22Rv1 (cell line): ENCODE measurements around the gene EIF2S3.
"Not testable (repeated sequence)": the region's sequence is repeated elsewhere in the genome, so short reads cannot be mapped to it uniquely, and the experiment has no call there.

ENCODE experiments used
- H3K27ac ChIP-seq: fragments of 450-650 bp; 2 replicates; pipeline ENCODE4 v1.5.1; 2017
- CTCF ChIP-seq: fragments of 450-650 bp; IDR thresholded peaks from 2 replicates; pipeline ENCODE4 v1.5.1; 2017; ENCODE audit warnings: mild to moderate bottlenecking
- ZFX ChIP-seq: fragments of 450-650 bp; IDR thresholded peaks from 2 replicates; pipeline ENCODE4 v1.6.1; 2017; ENCODE audit warnings: antibody characterized with exemption, borderline replicate concordance

Gene EIF2S3

DNA sequence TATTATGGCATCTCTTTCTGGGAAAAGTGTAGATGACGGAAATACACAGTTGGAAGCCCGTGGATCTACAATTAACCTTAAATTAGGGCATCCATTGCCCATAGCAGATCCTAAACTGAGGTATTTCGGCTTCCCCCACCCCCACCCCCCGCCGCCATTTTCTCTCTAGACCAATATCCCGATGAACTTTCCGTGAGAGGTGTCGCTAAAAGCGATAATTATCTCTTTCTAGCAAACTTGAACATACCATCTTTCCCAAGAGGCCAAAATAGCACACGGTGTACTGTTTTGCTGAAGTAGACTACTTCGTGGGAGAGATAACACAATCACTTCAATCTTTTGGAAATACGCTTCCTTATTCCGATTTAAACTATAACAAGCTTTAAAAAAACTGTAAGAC is 28.3 kb upstream of the EIF2S3 start:
- TF ChIP-seq CTCF (no peak), ZFX (no peak)
- H3K27ac ChIP-seq, result peak overlapping the region; percentile 73

GRCh38 chrX:24027086-24027485 is 27.7 kb upstream of the EIF2S3 start, which contains the start of gene KLHL15:
TSS of gene KLHL15 (minus strand) at chrX:24027186. CDS start at chrX:24006693, 20,493 bp downstream.
- peak within 1 kb of the TSS; percentile 73 for H3K27ac ChIP-seq
- TF ChIP-seq ZFX (no peak), CTCF (no peak)

- no peak overlapping the region for H3K27ac ChIP-seq
- no peak for TF ChIP-seq CTCF
Measured at GRCh38 chrX:24027985-24028384, 26.8 kb upstream of the EIF2S3 start.

DNA sequence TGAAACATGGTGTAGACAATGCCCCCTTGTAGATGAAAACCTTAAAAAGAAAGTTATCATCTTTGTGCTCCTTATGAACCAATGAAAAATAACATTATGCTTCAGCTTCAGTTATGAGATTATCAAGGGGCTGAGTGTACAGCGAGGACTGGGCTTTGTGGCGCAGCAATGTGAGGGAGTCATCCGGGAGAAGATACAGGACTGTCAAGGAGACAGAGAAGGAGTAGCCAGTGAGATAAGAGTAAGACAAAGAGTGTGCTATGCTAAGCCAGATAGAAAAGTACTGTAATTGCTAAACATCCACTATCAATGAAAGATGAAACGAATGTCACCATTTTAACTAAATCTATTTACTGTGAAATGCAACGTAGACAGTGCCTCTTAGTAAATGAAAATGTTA is 24.2 kb upstream of the EIF2S3 start:
- no peak for TF ChIP-seq ZFX
- no peak for TF ChIP-seq CTCF
- no peak overlapping the region for H3K27ac ChIP-seq

DNA sequence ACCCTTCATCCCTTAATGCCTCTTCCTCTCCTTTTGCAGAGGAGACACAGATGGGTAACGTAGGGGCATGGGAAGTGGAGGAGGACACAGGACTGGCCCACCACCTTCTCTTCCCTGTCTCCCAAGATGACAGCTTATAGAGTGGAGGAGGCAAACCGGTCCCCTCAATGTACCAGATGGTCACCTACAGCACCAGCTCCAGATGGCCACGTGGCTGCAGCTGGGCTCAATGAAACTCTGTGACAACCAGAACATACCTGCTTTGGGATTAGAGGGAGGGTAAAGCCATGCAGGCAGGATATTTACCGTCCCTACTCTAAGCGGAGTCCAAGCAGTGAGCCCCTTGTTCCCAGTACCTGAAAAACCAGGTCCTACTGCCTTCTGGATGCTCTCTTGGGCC is 20.3 kb upstream of the EIF2S3 start:
- H3K27ac ChIP-seq, result no peak overlapping the region
- no peak for TF ChIP-seq ZFX
- no peak for TF ChIP-seq CTCF

GRCh38 chrX:24037729-24038128 is 17.0 kb upstream of the EIF2S3 start:
- H3K27ac ChIP-seq, result no peak overlapping the region
- TF ChIP-seq ZFX, result no peak
- TF ChIP-seq CTCF, result no peak

DNA sequence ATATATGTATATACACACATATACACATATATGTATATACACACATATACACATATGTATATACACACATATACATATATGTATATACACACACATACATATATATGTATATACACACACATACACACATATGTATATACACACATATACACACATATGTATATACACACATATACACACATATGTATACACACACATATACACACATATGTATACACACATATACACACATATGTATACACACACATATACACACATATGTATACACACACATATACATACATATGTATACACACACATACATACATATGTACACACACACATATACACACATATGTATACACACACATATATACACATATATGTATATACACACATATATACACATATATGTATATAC is 8.7 kb upstream of the EIF2S3 start:
- H3K27ac ChIP-seq, result not testable (repeated sequence)

DNA sequence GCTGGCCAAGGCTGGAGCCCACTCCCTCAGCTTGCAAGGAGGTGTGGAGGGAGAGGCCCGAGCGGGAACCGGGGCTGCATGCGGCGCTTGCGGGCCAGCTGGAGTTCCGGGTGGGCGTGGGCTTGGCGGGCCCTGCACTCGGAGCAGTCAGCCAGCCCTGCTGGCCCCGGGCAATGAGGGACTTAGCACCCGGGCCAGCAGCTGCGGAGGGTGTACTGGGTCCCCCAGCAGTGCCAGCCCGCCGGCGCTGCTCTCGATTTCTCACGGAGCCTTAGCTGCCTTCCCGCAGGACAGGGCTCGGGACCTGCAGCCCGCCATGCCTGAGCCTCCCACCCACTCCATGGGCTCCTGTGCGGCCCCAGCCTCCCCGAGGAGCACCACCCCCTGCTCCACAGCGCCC is 5.1 kb upstream of the EIF2S3 start:
- H3K27ac ChIP-seq, result not testable (repeated sequence)
